LoVo (cell line): ENCODE measurements around the gene FAM118B.
"Not testable (repeated sequence)": the region's sequence is repeated elsewhere in the genome, so short reads cannot be mapped to it uniquely, and the experiment has no call there.

ENCODE experiments used
- DNase-seq: peaks from one replicate; pipeline ENCODE4 v3.0.0-alpha.2; 2016; ENCODE audit warnings: low spot score

The FAM118B gene

GRCh38 chr11:126277780-126278179 lies 66.2 kb downstream of the FAM118B start:
- DNase-seq: no peak

GRCh38 chr11:126279191-126279590 lies 67.6 kb downstream of the FAM118B start:
- no peak for DNase-seq

GRCh38 chr11:126280595-126280994 lies 69.0 kb downstream of the FAM118B start:
- DNase-seq: no peak

- no peak for DNase-seq
Observed at GRCh38 chr11:126281245-126281644, 69.7 kb downstream of the FAM118B start.

DNA sequence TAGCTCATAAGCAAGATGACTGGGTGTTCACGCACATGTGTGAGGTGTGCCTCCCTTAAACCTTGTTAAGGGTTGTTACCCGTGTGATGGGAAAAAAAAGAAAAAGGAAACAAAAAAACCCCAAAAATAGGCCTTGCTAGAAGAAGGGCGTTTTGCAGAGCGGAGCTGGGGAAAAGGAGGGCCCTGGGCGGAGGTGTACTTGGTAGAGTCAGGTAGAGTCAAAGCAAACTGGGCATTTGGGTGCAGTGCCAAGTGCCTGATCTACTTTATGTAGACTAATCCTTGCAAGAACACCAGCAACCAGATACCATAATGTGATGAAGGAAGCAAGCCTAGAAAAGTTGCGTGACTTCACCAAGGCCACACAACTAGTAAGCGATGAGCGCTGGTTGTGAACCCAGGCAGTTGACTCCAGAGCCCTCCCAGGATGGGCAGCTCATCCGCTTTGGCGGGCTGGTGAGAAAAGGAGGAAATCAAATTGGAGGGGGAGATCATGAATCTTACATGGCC lies 70.1 kb downstream of the FAM118B start:
- DNase-seq: no peak

DNA sequence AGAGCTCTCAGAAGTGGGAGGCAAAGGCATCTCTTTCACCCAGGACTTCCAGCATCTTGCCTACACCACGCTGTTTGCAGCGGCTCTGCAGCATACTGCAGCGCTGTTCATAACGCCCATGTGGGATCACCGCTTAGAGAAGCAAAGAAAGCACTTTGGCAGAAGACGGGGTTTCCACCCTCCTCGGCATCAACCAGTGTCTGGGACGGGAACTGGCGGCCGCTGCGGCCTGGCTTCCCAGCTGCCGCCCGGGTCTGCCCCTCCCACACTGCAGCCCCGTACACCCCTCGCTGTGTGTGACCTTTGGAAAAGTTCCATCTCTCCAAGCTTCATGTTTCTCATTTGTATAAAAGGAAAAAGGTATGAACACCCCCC lies 70.8 kb downstream of the FAM118B start:
- no peak for DNase-seq

DNA sequence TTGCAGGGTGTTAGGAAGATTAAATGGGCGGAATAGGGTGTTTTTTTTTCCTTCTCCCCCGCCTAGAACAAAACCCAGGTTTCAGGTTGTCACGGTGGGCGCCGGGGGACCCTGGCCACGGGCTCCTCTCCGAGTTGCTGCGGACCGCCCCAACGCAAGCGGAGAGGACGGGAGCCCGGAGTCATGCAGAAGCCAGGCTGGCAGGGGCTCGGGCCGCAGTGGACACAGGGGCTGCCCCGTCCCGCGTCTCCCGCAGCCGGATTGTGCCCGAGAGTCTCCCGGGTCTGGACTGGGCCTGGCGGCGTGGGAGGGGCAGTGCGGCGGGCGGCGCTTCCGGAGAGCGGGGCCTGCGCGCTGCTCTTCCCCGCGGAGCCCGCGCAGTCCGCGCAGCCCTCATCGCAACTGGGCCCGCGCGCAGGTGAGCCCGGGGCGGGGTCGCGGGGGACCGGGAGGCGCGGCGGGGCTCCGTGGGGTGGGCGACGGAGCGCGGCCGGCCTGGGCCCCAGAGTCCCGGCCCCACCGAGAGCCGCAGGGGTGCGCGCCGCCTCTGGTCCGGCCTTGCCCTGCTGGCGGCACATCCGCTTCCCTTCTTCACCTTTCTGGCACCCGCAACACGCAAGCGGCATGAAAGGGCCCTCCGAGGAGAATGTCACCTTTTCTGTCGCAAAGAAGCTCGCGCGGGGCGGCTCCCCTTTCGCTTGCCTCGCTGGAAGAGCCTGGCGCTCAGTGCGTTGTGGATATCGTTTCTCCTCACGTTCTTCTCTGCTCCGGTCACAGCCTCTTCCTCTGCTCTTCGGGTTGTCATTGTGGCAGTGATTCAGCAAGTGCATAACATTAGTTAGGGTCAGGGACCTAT lies 71.4 kb downstream of the FAM118B start, which contains the start of gene TIRAP:
TIRAP (plus strand) TSS at position 358 of the 856 bp plus-strand sequence. CDS start 7,802 bp downstream, outside the sequence.
- DNase-seq: peak; percentile 57

DNA sequence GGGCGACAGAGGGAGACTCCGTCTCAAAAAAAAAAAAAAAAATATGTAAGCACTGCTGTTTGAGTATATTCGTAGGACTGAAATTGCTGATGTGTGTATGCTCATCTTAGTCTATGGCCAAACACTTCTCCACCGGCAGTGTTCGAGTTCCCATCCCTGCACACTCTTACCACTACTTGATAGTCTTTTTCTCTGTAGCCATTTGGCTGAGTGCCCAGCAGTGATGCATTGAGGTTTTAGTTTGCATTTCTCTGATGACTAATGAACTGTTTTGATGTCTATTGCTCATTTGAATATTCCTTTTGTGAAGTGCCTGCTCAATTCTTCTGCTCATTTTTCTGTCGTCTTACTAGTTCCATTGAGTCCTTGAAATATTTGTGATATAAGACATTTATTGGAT lies 73.2 kb downstream of the FAM118B start:
- DNase-seq: peak; percentile 86

DNA sequence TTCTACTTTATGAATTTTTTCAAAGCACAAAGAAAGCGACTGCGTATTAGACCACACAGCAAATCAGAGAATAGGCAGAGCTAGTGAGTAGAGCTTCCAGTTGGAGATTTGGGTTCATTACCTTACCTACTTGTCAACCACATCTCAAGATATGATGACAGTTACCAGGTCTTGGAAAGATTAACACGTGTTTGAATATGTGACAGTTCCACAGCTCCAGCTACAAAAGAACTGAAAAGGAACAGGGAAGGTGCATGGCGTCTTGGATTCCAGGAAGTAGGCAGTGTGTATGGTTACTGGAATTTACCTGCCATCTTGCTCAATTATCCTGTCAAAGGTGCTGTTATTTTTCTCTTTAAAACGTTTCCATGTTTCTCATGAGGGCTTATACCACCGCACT lies 76.7 kb downstream of the FAM118B start:
- DNase-seq: no peak

- DNase-seq: no peak
Observed at GRCh38 chr11:126290887-126291286, 79.3 kb downstream of the FAM118B start.

DNA sequence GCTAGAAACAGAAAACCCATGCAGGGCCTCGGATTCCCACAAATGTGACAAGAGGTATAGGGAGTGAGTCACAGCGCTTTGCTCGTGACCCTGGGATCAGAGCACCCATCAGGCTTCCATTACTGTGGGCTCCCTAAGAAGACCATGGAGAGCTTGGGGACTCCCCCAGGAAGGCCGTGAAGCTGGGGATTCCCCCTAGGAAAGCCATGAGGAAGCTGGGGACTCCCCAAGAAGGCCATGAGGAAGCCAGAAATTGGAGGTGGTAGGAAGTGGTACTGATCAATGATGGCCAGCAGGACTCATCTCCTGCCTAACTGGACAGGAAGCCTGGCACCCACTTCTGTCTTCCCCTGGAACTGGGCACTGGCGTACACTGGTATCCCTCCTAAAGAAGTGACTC lies 82.1 kb downstream of the FAM118B start:
- no peak for DNase-seq

GRCh38 chr11:126297004-126297403 lies 85.4 kb downstream of the FAM118B start:
- DNase-seq: no peak

- peak; percentile 91 for DNase-seq
Observed at GRCh38 chr11:126303623-126304456, 92.3 kb downstream of the FAM118B start, which contains the start of gene DCPS. DCPS (plus strand) TSS chr11:126304060; CDS start chr11:126304081, 21 bp downstream.

GRCh38 chr11:126304457-126305075 lies 93.0 kb downstream of the FAM118B start:
- DNase-seq: no peak

GRCh38 chr11:126305699-126306098 lies 94.1 kb downstream of the FAM118B start:
- no peak for DNase-seq

DNA sequence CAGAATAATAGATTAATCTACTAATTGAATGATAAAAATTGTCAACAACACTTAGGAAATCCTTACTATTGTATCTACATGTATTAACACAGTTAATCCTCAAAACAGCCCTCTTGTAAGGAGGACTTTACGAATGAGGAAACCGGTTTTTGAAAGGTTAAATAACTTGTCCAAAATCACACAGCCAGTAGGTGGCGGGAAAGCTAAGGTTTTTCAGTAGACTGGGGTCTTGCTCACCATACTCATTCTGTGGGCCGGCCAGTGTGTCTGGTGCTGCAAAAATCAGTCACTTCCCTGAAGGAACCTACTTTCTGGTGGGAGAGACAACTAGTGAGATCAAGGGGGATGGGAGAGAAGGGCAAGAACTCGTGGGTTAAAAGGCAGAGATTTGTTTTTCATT lies 96.1 kb downstream of the FAM118B start:
- no peak for DNase-seq

DNA sequence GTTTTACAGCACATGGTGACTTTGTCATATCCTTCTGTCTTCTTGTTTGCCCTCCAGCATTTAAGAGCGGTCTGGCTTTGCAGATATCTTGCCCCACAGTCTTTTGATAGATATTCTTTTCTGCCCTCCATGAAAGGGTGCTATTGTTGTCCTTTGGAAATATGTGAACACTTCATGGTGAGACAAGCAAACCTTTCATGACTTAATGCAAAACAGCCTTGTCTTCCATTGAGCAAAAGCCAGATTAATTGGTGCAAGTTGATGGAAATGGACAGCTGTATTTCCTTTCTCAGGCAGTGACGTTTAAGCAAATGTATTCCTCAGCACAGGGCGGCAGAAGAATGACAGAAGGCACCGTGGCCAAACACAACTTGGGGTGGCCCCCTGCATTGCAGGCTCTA lies 96.7 kb downstream of the FAM118B start:
- DNase-seq: no peak

DNA sequence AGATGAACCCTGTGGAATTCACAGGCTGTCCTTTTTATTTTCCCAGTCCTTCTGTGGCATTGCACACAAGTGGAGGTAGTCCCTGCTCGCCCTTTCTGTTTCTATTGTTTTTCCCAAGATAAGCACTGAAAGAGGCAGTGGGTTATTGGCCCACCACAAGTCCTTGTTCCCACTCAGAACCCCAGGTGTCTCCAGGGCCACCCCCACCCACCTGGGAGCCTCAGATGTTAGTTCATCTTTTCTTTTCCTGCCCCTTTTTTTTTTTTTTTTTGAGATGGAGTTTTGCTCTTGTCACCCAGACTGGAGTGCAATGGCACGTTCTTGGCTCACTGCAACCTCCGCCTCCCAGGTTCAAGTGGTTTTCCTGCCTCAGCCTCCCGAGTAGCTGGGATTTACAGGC lies 97.2 kb downstream of the FAM118B start:
- DNase-seq: not testable (repeated sequence)

GRCh38 chr11:126310200-126310991 lies 98.8 kb downstream of the FAM118B start:
- DNase-seq: peak; percentile 55

GRCh38 chr11:126310992-126311310 lies 99.4 kb downstream of the FAM118B start:
- DNase-seq: no peak
